ENCODE measurements around the gene ASIC4. TPM values are rescaled to one million over a fixed set of nuclear protein-coding genes. Genes with fewer than 3 reads are reported as not detected.

Gene ASIC4
- total RNA-seq, 1 donor from 2014 or later: 1.6 TPM

DNA sequence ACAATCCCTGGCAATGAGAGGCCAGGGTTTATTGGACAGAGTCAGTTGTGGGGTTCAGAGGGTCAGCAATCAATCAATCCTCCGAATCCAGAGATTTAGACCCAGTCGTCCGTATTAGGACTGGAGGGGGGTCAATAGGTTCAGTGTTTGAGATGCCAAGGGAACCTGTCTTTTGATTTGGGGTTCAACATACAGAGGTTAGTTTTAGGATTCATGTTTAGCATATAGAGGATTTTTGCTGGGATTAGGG lies 15.3 kb upstream of the ASIC4 start:
- peaks cover 24% of the 10 kb centered on the region for H3K27me3 Mint-ChIP-seq (ENCODE audit: unreplicated experiment)

GRCh38 chr2:219499555-219499954 lies 14.7 kb upstream of the ASIC4 start:
- TF ChIP-seq, protein P1, sequence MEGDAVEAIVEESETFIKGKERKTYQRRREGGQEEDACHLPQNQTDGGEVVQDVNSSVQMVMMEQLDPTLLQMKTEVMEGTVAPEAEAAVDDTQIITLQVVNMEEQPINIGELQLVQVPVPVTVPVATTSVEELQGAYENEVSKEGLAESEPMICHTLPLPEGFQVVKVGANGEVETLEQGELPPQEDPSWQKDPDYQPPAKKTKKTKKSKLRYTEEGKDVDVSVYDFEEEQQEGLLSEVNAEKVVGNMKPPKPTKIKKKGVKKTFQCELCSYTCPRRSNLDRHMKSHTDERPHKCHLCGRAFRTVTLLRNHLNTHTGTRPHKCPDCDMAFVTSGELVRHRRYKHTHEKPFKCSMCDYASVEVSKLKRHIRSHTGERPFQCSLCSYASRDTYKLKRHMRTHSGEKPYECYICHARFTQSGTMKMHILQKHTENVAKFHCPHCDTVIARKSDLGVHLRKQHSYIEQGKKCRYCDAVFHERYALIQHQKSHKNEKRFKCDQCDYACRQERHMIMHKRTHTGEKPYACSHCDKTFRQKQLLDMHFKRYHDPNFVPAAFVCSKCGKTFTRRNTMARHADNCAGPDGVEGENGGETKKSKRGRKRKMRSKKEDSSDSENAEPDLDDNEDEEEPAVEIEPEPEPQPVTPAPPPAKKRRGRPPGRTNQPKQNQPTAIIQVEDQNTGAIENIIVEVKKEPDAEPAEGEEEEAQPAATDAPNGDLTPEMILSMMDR (IDR thresholded peaks at IDR 0.05; ENCODE audit: unreplicated experiment): no peak
- H3K27ac Mint-ChIP-seq (ENCODE audit: unreplicated experiment): peak overlapping the region; percentile 22
- peaks cover 24% of the 10 kb centered on the region for H3K27me3 Mint-ChIP-seq (ENCODE audit: unreplicated experiment)
- peaks cover 50% of the 10 kb centered on the region for H3K4me1 Mint-ChIP-seq (ENCODE audit: unreplicated experiment)
- peak overlapping the region; percentile 92 for H3K4me3 Mint-ChIP-seq (ENCODE audit: unreplicated experiment)
- peaks cover 11% of the 10 kb centered on the region for H3K36me3 Mint-ChIP-seq (ENCODE audit: low read depth, unreplicated experiment)
- H3K9me3 Mint-ChIP-seq (ENCODE audit: unreplicated experiment): no peaks in the 10 kb centered on the region
- DNase-seq (ENCODE audit: low spot score): no peak

More for the DNA sequence above, 15.3 kb upstream of the ASIC4 start:
- TF ChIP-seq, protein P1 (IDR thresholded peaks at IDR 0.05; ENCODE audit: unreplicated experiment): no peak
- peak overlapping the region; percentile 92 for H3K4me3 Mint-ChIP-seq (ENCODE audit: unreplicated experiment)
- H3K27ac Mint-ChIP-seq (ENCODE audit: unreplicated experiment): peak overlapping the region; percentile 22
- peaks cover 10% of the 10 kb centered on the region for H3K36me3 Mint-ChIP-seq (ENCODE audit: low read depth, unreplicated experiment)
- H3K9me3 Mint-ChIP-seq (ENCODE audit: unreplicated experiment): no peaks in the 10 kb centered on the region
- peaks cover 50% of the 10 kb centered on the region for H3K4me1 Mint-ChIP-seq (ENCODE audit: unreplicated experiment)
- no peak for DNase-seq (ENCODE audit: low spot score)

DNA sequence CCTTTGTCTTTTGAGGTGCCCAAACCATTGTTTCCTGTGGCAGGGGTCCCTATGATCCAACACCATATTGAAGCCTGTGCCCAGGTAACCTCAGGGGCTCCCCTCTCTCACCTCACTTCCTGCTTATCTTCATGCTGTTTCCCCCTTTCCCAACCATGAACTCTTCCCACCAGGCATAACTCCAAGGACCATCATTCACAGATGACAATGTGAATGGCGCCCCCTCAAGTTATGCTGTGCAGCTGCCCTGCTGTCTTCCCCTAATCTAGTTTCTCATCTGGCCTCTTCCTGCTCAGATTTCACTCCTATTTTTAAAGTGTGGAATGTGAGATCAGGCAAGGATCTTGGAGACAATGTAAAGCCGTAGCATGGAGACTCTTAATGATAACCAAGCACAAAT lies 14.1 kb upstream of the ASIC4 start:
- Mint-ChIP-seq H3K36me3 (ENCODE audit: low read depth, unreplicated experiment) (peaks cover 14% of the 10 kb centered on the region), H3K27me3 (ENCODE audit: unreplicated experiment) (peaks cover 23% of the 10 kb centered on the region), H3K9me3 (ENCODE audit: unreplicated experiment) (no peaks in the 10 kb centered on the region), H3K27ac (ENCODE audit: unreplicated experiment) (no peak overlapping the region), H3K4me3 (ENCODE audit: unreplicated experiment) (peak overlapping the region; percentile 16), H3K4me1 (ENCODE audit: unreplicated experiment) (peaks cover 50% of the 10 kb centered on the region)
- TF ChIP-seq, protein P1 (IDR thresholded peaks at IDR 0.05; ENCODE audit: unreplicated experiment): no peak
- DNase-seq (ENCODE audit: low spot score): no peak

DNA sequence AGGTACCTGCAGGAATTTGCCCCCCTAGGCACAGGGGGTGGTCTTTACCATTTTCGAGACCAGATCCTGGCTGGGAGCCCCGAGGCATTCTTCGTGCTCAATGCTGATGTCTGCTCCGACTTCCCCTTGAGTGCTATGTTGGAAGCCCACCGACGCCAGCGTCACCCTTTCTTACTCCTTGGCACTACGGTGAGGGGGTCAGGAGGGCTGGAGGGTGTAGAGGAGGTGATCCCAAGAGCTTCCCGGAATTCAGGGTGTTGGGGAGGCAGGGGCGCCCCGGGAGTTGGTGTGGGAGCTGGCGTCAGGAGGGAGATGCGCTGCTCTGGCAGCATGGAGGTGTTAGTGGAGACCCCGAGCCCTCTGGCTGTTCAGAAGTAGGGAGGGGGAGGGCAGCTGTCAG lies 12.4 kb upstream of the ASIC4 start:
- Mint-ChIP-seq H3K27ac (ENCODE audit: unreplicated experiment) (no peak overlapping the region), H3K36me3 (ENCODE audit: low read depth, unreplicated experiment) (peaks cover 24% of the 10 kb centered on the region)

DNA sequence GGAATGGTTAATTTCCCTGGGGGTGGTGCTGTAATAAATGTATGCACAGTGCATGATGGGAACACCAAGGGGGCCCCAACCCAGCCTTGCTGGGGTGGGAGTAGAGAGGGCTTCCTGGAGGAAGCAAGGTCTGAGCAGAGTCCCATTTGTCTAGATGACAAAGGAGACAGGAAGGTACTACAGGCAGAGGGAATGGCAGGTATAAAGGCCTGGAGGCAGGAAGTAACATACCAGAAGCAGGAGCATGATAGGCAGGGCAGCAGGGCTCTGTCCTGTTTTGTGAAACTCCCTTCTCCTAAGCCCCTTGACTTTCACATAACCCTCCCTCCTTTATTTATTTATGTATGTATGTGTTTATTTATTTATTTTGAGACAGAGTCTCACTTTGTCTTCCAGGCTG lies 11.7 kb upstream of the ASIC4 start:
- H3K4me3 Mint-ChIP-seq (ENCODE audit: unreplicated experiment): no peak overlapping the region
- H3K36me3 Mint-ChIP-seq (ENCODE audit: low read depth, unreplicated experiment): peaks cover 24% of the 10 kb centered on the region
- peak overlapping the region; percentile 24 for H3K27ac Mint-ChIP-seq (ENCODE audit: unreplicated experiment)
- H3K4me1 Mint-ChIP-seq (ENCODE audit: unreplicated experiment): peaks cover 56% of the 10 kb centered on the region
- H3K9me3 Mint-ChIP-seq (ENCODE audit: unreplicated experiment): no peaks in the 10 kb centered on the region
- TF ChIP-seq, protein P1 (IDR thresholded peaks at IDR 0.05; ENCODE audit: unreplicated experiment): no peak
- DNase-seq (ENCODE audit: low spot score): no peak
- peaks cover 16% of the 10 kb centered on the region for H3K27me3 Mint-ChIP-seq (ENCODE audit: unreplicated experiment)

More for the DNA sequence above, 12.4 kb upstream of the ASIC4 start:
- Mint-ChIP-seq H3K4me1 (ENCODE audit: unreplicated experiment) (peaks cover 53% of the 10 kb centered on the region), H3K9me3 (ENCODE audit: unreplicated experiment) (no peaks in the 10 kb centered on the region), H3K4me3 (ENCODE audit: unreplicated experiment) (no peak overlapping the region), H3K27me3 (ENCODE audit: unreplicated experiment) (peaks cover 18% of the 10 kb centered on the region)
- DNase-seq (ENCODE audit: low spot score): no peak
- TF ChIP-seq, protein P1 (IDR thresholded peaks at IDR 0.05; ENCODE audit: unreplicated experiment): no peak
